C4-2B (cell line): ENCODE data around the gene CHN2.

Experiments
- CTCF ChIP-seq: fragments of 450-650 bp; conservative IDR thresholded peaks from 2 replicates; pipeline ENCODE4 v1.5.1; 2017; ENCODE audit warnings: mild to moderate bottlenecking
- ZFX ChIP-seq: fragments of 450-650 bp; IDR thresholded peaks from 2 replicates; pipeline ENCODE4 v1.6.1; 2017

- TF ChIP-seq CTCF (no peak), ZFX (no peak)
These were observed 20.2 kb downstream of the CHN2 start for GRCh38 chr7:29214816-29215215.
